HuH-7 (cell line): ENCODE data around the gene DNAJB14.

ENCODE experiments used
- DNase-seq: peaks from one replicate; pipeline ENCODE4 v3.0.0; 2011; ENCODE audit warnings: low spot score

Gene DNAJB14

GRCh38 chr4:99943904-99944437 is 2.4 kb downstream of the DNAJB14 start:
- DNase-seq: no peak

- DNase-seq: no peak
Observed at GRCh38 chr4:99938243-99938753, 8.1 kb downstream of the DNAJB14 start.

- no peak for DNase-seq
Observed at GRCh38 chr4:99934891-99935290, 11.5 kb downstream of the DNAJB14 start.

- no peak for DNase-seq
Observed at GRCh38 chr4:99927566-99927965, 18.9 kb downstream of the DNAJB14 start.

- no peak for DNase-seq
Observed at GRCh38 chr4:99921174-99921573, 25.2 kb downstream of the DNAJB14 start.

GRCh38 chr4:99918656-99919055 is 27.8 kb downstream of the DNAJB14 start:
- peak; percentile 3 for DNase-seq

GRCh38 chr4:99917575-99917974 is 28.8 kb downstream of the DNAJB14 start:
- no peak for DNase-seq

GRCh38 chr4:99915449-99915848 is 31.0 kb downstream of the DNAJB14 start:
- DNase-seq: no peak

- DNase-seq: no peak
Observed at GRCh38 chr4:99894998-99895397, 51.4 kb downstream of the DNAJB14 start.

GRCh38 chr4:99894161-99894997 is 52.0 kb downstream of the DNAJB14 start, which contains the start of gene LAMTOR3:
Gene LAMTOR3 (minus strand): TSS chr4:99894427. CDS start chr4:99893963, 464 bp downstream.
- peak; percentile 64 for DNase-seq

GRCh38 chr4:99893839-99894160 is 52.6 kb downstream of the DNAJB14 start:
- DNase-seq: no peak

- DNase-seq: no peak
Observed at GRCh38 chr4:99893029-99893428, 53.4 kb downstream of the DNAJB14 start.

GRCh38 chr4:99891351-99891750 is 55.1 kb downstream of the DNAJB14 start:
- no peak for DNase-seq

GRCh38 chr4:99887837-99888236 is 58.6 kb downstream of the DNAJB14 start:
- DNase-seq: no peak

GRCh38 chr4:99886146-99886545 is 60.3 kb downstream of the DNAJB14 start:
- DNase-seq: no peak

GRCh38 chr4:99885687-99886086 is 60.7 kb downstream of the DNAJB14 start:
- DNase-seq: no peak

GRCh38 chr4:99885063-99885664 is 61.3 kb downstream of the DNAJB14 start:
- DNase-seq: no peak

- DNase-seq: no peak
Observed at GRCh38 chr4:99879458-99879857, 67.0 kb downstream of the DNAJB14 start.

- no peak for DNase-seq
Observed at GRCh38 chr4:99878604-99879003, 67.8 kb downstream of the DNAJB14 start.

- no peak for DNase-seq
Observed at GRCh38 chr4:99876946-99877345, 69.5 kb downstream of the DNAJB14 start.

- DNase-seq: no peak
Observed at GRCh38 chr4:99875071-99875470, 71.3 kb downstream of the DNAJB14 start.

GRCh38 chr4:99872570-99872969 is 73.8 kb downstream of the DNAJB14 start:
- no peak for DNase-seq

- no peak for DNase-seq
Observed at GRCh38 chr4:99868126-99868596, 78.3 kb downstream of the DNAJB14 start.
